Effector CD8-positive, alpha-beta T cell (primary cell): ENCODE measurements around the gene NCR2.
"Not testable (repeated sequence)": the region's sequence is repeated elsewhere in the genome, so short reads cannot be mapped to it uniquely, and the experiment has no call there.

Source experiments
- DNase-seq: peaks from one replicate; lab custom pipeline; 2025; lab: John Stamatoyannopoulos, UW
- total RNA-seq, 4 experiments: gene quantifications; one replicate each; lab custom pipeline; 2026; lab: John Stamatoyannopoulos, UW

The NCR2 gene, protein sequence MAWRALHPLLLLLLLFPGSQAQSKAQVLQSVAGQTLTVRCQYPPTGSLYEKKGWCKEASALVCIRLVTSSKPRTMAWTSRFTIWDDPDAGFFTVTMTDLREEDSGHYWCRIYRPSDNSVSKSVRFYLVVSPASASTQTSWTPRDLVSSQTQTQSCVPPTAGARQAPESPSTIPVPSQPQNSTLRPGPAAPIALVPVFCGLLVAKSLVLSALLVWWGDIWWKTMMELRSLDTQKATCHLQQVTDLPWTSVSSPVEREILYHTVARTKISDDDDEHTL
- 0 reads per million in 4 experiments for total RNA-seq

DNA sequence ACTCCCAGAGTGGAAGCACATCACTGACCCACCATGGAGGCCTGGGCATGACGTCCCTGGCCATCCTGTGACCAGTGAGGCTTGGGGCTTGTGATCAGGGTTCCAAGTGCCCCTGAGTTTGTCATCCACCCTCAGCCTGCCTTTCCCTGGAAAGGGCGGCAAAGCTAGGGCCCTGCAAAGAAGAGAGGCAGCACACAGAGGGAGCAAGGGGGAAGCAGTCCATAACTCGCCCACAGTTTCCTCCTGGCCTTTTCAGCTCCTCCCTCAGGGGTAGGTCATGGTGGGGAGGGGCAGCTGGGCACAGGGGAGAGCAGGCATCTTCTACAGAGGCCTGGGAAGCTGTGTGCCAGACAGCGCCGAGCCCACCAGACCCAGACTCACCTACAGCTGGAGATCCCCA is at the start of gene NCR2:
Gene NCR2, plus strand, starts transcription at position 313 of the 400 bp plus-strand sequence. CDS start 269 bp downstream, outside the sequence.
- no peak for DNase-seq

DNA sequence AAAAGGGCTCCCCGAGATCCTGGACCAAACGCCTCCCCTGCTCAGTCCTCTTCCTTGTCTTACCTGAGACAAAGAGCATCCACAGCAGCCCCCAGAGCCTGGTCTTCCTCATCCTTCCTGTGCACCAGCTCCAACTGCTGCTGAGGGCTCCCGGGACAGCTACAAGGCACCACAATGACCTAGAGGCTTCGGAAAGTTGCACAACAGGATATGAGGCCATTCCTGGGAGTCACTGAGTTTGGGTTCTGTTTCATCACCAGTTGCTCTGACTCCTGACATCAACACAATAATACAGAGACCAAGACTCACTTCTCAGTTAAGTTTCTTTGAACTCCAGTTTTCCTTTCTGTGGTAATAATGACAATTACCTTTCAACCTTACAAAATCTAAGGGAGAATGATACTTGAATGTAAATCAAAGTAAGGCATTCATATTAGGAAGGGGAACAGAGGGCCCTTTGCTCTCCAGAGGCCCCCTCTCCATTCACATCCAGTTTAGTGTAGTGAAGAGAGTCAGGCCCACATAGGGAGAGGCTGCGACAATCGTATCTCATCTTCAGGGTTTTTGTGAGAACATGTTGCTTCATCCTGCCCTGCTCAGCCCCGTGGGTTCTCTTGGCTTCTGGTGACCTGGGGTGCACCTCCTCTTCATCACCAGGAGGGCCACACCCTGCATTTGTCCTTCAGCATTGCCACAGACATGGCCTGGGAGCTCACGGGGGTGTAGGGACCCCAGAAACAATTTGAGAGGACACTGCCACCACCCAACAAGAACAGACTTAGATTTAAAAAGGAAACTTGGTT is 48.7 kb upstream of the NCR2 start, which contains the start of gene TREM1:
Gene TREM1, minus strand, starts transcription at position 139 of the 803 bp plus-strand sequence. Its CDS starts 27 bp downstream, at position 112.
- DNase-seq: no peak

DNA sequence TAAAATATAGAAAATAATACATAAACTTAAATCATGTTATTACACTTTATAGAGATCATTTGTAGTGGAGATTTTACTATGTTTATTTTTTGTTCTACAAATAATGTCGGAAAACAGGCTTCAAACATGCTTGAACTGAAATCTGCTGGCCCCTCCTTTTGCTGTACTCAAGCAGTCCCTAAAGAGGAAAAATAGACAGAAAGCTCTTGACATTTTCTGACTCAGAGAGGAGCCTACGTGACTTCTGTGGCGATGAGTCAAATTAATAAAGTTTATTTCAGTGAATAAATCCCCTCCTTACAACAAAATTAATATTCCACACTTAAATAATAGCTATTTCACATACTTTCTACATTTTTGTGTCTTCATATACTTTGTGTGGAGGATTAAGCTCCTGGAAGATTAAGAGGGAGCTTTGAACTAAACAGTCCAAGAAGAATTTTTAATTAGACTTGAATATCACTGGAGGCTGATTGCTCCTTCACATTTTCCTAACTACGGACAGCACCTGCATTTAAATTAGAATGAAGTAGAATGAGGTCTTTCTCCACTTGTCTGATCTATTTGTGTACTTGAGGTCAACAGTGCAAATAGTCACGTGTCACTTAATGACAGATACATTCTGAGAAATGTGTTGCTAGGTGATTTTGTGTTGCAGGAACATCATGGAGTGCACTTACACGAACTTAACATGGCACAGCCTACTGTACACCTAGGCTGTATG is 47.2 kb upstream of the NCR2 start:
- no peak for DNase-seq

DNA sequence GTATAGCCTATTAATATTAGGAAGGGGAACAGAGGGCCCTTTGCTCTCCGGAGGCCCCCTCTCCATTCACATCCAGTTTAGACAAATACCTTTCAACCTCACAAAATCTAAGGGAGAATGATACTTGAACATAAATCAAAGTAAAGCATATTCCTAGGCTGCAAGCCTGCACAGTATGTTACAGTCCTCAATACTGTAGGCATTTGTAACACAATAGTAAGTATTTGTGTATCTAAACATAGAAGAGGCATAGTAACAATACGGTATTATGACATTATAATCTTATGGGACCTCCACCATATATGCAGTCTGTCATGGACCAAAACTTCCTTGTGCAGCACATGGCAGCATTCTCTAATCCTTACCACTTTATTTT is 46.7 kb upstream of the NCR2 start:
- no peak for DNase-seq

DNA sequence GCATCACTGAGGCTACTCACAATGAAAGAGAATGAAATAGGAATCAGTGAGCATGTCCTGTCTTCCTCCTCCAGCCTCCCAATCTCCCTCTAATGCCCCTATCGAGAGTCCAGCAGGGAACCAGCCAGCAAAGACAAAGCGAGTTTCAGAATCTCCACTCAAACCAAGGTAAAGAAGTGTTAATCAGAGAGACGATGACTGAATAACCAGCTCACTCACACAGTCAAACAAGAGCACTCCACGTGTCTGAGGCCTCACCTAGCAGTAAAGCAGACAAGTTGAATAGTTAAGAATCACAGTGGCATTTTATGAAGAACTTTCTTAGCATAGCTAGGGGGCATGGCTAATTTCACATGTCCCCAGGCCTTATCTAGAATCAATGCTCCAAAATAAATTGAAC is 45.6 kb upstream of the NCR2 start:
- no peak for DNase-seq

DNA sequence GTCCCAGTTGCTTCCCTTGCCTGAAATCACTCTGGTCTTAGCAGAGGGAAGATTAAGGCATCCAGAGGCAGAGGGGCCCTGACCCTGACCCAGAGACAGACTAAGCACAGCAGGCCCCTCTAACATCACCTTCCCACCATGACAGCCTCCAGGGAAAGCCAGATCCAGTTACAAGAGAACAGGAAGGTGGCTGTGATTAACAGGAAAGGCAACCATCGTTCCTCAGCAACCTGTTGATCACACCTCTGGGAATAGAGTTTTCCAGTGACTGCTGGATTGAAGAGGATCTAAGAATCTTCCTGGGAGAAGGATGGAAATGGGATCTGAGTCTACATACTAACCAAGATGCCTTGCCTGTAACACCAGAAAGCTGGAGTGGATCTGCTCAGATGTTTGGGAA is 43.7 kb upstream of the NCR2 start:
- no peak for DNase-seq

DNA sequence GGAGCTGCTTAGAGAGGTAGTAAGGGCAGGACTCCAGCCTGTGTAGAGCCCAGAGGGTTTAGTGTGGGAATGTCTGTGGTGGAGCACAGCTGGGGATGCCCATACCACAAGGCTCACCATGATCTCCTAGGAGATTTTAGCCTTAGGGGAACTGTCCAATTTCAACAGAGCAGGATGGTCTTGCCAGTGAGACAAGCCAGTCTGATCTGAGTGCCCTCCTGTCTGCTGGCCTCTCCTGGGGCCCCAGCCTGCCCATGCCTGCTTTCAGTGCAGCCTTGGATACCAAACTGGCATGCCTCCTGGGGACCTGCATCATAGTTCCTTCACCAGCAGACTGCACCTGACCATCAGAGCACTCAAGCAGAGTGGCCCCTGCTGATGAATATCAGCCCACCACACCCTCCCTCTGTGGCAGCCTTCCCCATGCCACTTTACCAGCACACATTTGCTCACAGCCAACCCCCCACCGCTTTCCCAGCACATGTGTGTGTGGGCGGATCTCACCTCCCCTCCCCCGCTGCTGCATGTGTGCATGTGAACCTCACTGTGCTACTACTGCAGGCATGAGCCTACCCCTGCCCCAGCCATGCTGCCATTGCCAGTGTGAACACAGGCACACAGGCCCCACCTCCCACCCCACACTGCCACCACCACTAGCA is 41.1 kb upstream of the NCR2 start:
- no peak for DNase-seq

DNA sequence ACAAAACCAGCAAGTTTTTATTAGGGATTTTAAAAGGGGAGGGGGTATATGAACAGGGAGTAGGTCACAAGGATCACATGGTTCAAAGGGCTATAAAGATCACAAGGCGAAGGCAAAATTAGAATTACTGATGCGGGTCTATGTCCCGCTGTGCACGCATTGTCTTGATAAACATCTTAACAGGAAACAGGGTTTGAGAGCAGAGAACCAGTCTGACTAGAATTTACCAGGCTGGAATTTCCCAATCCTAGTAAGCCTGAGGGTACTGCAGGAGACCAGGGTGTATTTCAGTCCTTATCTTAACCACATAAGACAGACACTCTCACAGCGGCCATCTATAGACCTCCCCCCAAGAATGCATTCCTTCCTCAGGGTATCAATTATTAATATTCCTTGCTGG is 38.2 kb upstream of the NCR2 start:
- DNase-seq: not testable (repeated sequence)

DNA sequence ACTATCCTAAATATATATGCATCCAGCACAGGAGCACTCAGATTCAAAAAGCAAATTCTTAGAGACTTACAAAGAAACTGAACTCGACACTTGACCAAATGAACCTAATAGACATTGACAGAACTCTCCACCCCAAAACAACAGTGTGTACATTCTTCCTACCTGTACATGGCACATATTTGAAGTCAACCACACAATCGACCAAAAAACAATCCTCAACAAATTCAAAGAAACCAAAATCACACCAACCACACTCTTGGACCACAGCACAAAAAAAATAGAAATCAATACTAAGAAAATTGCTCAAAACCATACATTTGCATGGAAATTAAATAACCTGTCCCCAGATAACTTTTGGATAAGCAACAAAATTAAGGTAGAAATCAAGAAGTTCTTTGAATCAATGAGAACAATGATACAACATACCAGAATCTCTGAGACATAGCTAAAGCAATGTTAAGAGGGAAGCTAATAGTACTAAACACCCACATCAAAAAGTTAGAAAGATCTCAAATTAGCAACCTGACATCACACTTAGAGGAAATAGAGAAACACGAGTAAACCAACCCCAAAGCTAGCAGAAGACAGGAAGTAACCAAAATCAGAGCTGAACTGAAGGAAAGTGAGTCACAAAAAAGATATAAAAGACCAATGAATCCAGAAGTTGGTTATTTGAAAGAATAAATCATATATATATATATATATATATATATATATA is 36.5 kb upstream of the NCR2 start:
- DNase-seq: no peak

DNA sequence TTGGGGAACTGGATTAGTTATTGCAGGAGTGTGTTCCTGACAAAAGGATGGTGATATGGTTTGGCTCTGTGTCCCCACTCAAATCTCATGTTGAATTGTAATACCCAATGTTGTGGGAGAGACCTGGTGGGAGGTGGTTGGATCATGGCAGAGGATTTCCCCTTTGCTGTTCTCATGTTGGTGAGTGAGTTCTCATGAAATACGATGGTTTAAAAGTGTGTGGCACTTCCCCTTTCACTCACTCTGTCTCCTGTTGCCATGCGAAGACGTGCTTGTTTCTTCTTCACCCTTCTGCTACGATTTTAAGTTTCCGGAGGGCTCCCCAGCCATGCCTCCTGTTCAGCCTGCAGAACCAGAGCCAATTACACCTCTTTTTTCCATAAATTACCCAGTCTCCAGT is 32.8 kb upstream of the NCR2 start:
- no peak for DNase-seq

DNA sequence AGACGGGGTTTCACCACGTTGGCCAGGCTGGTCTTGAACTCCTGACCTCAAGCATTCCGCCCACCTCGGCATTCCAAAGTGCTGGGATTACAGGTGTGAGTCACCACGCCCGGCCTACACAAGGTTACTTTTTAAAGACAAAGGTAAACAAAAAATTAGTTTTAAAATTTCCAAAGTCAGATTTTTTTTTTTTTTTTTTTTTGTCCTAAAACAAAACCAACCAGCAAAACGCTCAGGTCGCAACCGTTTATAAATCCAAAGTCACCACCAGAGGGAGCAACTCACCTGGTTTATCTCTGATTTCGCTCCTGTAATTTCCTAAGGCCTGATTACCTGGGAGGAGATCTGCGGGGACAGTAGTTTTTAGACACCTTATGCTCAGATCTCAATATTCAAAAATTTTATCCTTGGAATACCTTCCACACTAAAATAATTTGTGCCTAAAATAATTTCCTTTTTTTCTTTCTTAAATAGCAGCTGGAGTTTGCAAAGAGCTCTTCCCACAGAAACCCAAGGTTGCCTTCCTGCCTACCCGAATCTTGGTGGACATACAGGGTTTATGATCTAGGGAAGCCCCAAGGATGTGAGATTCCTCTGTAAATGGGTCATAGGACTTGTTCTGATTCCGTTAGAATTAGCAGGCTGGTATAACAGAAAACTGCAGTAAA is 29.1 kb upstream of the NCR2 start:
- DNase-seq: peak; percentile 15

DNA sequence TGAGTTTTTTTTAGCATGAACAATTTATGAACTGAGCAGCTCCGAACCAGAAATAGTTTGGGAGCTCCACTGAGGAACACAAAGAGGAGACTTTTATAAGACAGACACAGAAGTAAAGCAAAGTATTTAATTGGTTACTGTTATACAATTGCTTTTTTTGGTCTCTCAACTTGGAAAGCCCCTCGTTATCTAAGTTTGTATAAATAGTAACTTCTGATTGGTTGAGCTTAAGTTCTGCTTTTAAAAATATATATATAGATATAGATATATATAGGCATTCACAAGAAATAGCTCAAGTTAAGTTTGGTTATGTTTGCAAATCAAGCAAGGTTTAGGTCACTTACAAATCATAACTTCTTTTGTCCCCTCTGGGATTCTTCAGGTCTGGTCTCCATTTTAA is 20.2 kb upstream of the NCR2 start:
- no peak for DNase-seq

DNA sequence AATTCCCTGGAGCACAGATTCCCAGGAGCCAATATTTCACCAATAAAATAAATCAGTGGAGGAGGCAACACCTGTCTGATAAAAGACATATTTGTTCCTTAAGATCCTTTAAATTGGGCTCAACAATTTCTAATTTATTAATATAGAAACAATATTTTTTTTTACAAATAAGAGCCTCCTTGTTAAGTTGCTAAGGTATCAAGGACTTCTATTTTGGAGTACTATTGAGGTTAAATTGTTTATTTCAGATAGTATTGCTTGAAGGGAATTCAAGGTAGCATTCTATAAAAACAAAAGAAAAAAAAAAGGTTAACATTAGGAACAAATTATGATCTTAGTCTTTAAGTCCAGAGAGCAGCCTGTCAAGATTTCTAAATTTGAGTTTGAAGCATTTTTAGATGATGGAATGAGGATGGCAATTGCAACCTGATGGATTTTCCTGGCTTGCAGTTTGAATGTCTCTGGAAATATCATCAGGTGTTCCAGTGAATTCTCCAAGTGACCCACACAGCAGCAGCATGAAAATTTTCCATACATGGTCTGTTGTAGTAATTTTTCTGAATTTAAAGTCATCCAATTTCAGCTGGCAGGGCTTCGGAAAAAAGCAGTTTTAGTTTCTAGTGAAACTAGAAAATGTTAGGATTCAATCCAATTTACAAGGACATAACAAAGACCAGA is 19.3 kb upstream of the NCR2 start:
- DNase-seq: no peak

DNA sequence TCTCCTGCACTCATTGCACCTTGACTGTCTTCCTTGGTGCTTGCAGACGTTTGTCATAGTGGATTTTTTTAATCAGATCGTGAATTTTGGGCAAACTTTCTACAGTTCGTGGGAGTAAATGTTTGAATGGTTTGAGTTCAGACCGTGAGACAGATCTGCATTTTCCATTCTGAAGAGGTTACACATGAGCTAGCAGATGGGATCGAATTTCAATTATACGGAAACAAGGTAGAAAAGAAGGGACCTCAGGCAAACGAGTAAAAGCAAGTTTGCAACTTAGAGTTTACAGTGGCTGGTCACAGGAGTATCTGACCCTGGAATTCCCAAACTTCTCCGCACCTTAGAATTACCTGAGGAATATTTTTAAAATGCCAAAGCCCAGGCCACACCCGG is 17.2 kb upstream of the NCR2 start:
- DNase-seq: no peak

DNA sequence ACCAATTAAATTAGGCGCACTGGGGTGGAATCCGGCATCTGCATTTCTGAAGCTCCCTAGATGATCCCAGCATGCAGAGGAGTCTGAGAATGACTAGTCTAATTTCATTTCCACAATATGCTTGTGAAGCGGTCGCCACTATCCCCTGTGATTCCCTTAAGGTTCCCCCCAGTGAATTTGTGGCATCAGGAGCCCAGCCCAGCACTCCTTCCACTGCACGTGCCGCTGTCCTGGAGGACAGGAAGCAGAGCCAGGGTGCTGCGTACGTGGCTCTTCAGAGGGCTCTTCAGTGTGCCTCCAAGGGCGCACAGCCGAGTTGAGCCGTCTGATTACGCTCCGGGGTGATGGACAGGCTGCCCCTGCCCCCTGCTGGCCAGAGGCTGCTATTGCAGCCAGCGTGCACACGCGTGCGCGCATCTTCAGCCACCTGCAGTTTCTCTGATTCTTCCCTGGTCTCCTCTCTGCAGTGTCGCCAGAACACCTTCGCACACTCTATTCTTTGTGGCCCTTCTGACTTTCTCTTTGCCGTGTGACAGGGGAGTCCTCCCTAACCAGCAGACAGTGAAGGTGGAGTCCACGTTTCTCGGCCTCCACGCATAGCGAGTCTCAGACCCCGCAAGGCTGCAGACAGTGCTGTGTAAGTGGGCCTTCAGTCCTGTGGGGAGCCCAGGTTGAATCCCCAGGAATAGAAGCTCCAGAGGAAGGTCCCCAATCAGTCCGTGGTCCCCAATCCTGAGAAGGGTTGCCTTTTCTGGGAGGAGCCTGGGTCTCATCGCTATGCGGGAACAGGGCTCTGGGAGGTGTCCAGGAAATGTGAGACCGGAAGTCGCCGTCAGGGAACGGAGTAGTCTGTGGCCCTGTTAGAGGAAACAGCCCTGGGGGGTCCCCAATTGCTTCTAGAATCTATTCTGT is 16.5 kb upstream of the NCR2 start:
- DNase-seq: peak; percentile 67

DNA sequence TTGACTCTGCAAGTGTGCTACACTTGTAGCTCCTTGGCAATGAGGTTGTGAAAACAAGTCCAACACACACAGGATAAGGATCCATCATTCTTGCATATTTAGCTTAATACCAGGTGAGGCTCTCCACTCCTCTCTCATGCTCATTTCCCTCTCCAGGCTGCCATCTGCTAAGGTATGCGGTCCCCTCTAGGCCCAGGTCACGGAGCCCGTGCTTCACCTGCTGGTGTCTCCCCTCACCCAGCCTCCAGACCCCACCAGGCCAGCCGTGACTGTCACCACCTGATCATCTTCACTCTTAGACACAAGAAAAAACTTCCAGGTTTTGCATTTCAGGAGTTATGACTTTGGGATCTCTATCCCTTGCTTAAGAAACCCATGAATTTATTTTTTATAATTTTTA is 14.2 kb upstream of the NCR2 start:
- no peak for DNase-seq

DNA sequence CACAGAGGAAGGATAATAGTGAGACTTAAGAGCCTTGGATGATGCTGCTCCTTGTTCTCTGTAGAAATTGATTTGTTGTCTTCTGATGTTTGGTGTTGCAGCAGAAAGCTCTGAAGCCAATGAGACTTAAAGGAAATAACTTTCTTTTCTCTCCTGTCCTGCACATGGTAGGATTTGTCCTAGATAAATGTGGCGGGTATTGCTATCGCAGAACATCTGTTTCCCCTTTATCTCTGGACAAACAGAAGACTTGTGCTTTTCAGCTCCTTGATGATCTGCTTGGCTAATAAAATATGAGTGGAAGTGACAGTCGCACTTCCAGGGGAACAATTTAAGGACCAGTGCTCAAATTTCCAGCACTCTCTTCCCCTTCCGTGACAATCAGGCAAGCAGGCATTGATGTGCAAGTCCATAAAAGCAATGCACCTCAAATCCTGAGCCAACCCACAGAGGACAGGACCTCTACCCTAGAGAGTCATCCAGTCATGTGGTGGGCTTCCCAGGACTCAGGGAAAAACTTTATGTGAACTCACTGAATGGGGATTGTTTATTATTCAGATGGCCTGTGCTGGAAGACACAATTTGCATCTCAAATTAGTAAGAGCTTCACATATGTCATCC is 9.9 kb upstream of the NCR2 start:
- DNase-seq: no peak

DNA sequence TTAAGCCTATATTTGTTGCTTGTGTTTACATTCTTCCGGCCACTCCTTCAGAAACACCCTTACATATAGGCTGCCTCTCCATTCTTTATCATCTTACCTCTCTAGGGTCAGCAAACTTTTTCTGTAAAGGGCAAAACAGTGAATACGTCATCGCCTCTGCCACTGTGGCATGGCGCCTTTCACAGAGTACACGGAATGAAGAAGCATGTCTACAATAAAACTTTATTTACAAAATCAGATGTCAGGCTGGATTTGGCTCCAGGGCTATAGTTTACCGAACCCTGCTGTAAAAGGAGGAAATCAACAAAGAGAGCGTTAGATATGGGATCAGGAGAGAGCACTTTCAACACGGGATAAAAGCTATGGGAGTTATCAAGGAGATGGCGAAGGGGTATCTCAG is 9.3 kb upstream of the NCR2 start:
- DNase-seq: no peak

DNA sequence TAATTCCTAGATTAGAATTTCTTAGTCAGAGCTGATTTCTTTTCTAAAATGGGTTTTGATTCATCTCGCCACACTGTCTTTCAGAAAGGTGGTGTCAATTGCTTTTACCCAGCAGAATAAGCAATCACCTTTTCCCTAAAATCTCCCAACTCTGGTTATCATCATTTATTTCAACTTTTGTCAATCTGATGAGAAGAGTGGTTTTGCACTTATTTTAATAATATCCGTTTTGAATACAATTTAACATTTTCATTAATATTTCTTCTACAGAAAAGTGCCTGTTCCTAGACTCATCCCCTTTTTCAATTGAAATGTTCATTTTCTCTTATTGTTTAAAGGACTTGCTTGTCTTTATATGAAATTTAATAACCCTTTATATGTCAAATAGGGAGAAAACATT is 8.2 kb upstream of the NCR2 start:
- DNase-seq: no peak
